Stimulated activated naive B cell treated with anti-CD40 and anti-IgM and Interleukin-4, amounts not matched to agents 10 μg/mL and 1 μg/mL and 100 μg/mL, for 72 hours (primary cell): ENCODE measurements around the gene ZBED4.

Source experiments
- ATAC-seq, 2 donors: fragments of 150-1000 bp; cut with Tn5 transposase; replicated peaks; 2 replicates each; pipeline ENCODE4 v1.10.0; 2021; ENCODE audit warnings: moderate library complexity in 1 of 2
- DNase-seq: peaks from one replicate; pipeline ENCODE4 v3.0.0; 2021
- H3K27ac Mint-ChIP-seq: one replicate; pipeline ENCODE4 v1.8.0; 2022; ENCODE audit warnings: mild to moderate bottlenecking, mixed read lengths
- H3K27me3 Mint-ChIP-seq, 2 donors: one replicate each; pipeline ENCODE4 v1.8.0; 2022; ENCODE audit warnings: mixed read lengths in 2 of 2
- H3K36me3 Mint-ChIP-seq, 2 donors: one replicate each; pipeline ENCODE4 v1.8.0; 2022; ENCODE audit warnings: mixed read lengths in 2 of 2, mild to moderate bottlenecking in 1 of 2
- H3K4me1 Mint-ChIP-seq, 2 donors: one replicate each; pipeline ENCODE4 v1.8.0; 2022; ENCODE audit warnings: mixed read lengths in 2 of 2, mild to moderate bottlenecking in 1 of 2
- H3K4me3 Mint-ChIP-seq, 2 donors: one replicate each; pipeline ENCODE4 v1.8.0; 2022; ENCODE audit warnings: mild to moderate bottlenecking in 2 of 2, mixed read lengths in 2 of 2, moderate library complexity in 1 of 2
- H3K9me3 Mint-ChIP-seq, 2 donors: one replicate each; pipeline ENCODE4 v1.8.0; 2022; ENCODE audit warnings: mixed read lengths in 2 of 2, mild to moderate bottlenecking in 1 of 2

The ZBED4 gene

GRCh38 chr22:49901457-49901856, 47.8 kb downstream of the ZBED4 start:
- no peaks in the 10 kb centered on the region for H3K27me3 Mint-ChIP-seq
- no peak overlapping the region for H3K27ac Mint-ChIP-seq
- H3K4me3 Mint-ChIP-seq = no peak overlapping the region
- DNase-seq = no peak
- ATAC-seq = no peak
- H3K9me3 Mint-ChIP-seq = peaks cover 3 to 7% of the 10 kb centered on the region in 2 donors
- peaks cover 0 to 2% of the 10 kb centered on the region in 2 donors for H3K4me1 Mint-ChIP-seq
- H3K36me3 Mint-ChIP-seq = peaks cover 32 to 61% of the 10 kb centered on the region in 2 donors

DNA sequence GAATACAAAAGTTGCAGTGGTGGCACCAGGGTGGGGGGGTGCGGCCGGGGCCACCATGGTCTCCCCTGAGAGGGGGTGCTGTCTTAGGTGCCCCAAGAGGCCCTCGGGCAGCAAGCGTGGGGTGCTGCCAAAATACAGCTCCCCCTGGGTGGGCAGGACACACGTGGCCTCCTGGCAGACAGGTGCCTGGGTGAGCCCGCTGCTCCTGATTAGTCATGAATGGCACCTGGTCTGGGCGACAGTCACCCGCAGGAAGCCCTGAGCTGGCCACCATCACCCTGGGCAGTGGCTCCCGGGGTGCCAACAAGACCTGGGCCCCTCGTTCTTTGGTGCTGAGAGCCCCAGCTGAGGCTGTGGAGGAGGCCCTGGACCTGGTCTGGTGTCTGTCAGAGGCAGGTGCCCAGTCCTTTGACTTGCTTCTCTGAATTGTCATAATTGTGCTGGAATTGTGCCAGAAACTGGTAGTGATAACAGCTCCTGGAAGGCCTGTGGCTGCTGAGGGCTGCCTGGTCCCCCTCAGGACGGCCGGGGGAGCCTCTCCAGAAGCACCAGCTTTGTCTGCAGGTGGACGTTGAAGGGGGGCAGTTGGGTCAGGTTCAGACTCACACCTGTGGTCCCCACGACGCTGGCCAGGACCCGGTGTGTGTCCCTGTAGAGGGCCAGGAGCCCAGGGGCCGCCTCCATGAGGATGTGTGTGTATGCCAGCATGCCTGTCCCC, 49.8 kb downstream of the ZBED4 start:
- peaks cover 4 to 10% of the 10 kb centered on the region in 2 donors for H3K4me1 Mint-ChIP-seq
- ATAC-seq (no peak), DNase-seq (no peak)
- H3K36me3 Mint-ChIP-seq = peaks cover 38 to 64% of the 10 kb centered on the region in 2 donors
- H3K9me3 Mint-ChIP-seq = peaks cover 3 to 7% of the 10 kb centered on the region in 2 donors
- no peak overlapping the region for H3K4me3 Mint-ChIP-seq
- H3K27me3 Mint-ChIP-seq = no peaks in the 10 kb centered on the region
- H3K27ac Mint-ChIP-seq = no peak overlapping the region

GRCh38 chr22:49904040-49904369, 50.4 kb downstream of the ZBED4 start:
- H3K27me3 Mint-ChIP-seq = no peaks in the 10 kb centered on the region
- no peak for DNase-seq
- H3K4me1 Mint-ChIP-seq = peaks cover 4 to 10% of the 10 kb centered on the region in 2 donors
- H3K27ac Mint-ChIP-seq = no peak overlapping the region
- ATAC-seq = no peak
- peaks cover 3 to 7% of the 10 kb centered on the region in 2 donors for H3K9me3 Mint-ChIP-seq
- peaks cover 40 to 60% of the 10 kb centered on the region in 2 donors for H3K36me3 Mint-ChIP-seq
- H3K4me3 Mint-ChIP-seq = no peak overlapping the region

GRCh38 chr22:49905465-49905864, 51.8 kb downstream of the ZBED4 start:
- DNase-seq (no peak), ATAC-seq (no peak)
- H3K27ac Mint-ChIP-seq = peak overlapping the region; percentile 59

GRCh38 chr22:49906071-49906798, 52.6 kb downstream of the ZBED4 start:
- no peak overlapping the region for H3K4me3 Mint-ChIP-seq
- peak overlapping the region; percentile 20 for H3K27ac Mint-ChIP-seq
- H3K36me3 Mint-ChIP-seq = peaks cover 35 to 48% of the 10 kb centered on the region in 2 donors
- ATAC-seq (no peak), DNase-seq (no peak)
- peaks cover 3% of the 10 kb centered on the region in 2 donors for H3K9me3 Mint-ChIP-seq
- no peaks in the 10 kb centered on the region for H3K27me3 Mint-ChIP-seq
- H3K4me1 Mint-ChIP-seq = peaks cover 4 to 10% of the 10 kb centered on the region in 2 donors

More at GRCh38 chr22:49905465-49905864, 51.8 kb downstream of the ZBED4 start:
- Mint-ChIP-seq H3K9me3 (peaks cover 3 to 7% of the 10 kb centered on the region in 2 donors), H3K4me1 (peaks cover 4 to 10% of the 10 kb centered on the region in 2 donors), H3K4me3 (no peak overlapping the region), H3K27me3 (no peaks in the 10 kb centered on the region), H3K36me3 (peaks cover 39 to 51% of the 10 kb centered on the region in 2 donors)

- Mint-ChIP-seq H3K4me1 (peaks cover 2 to 10% of the 10 kb centered on the region in 2 donors), H3K27ac (peak overlapping the region; percentile 68), H3K27me3 (no peaks in the 10 kb centered on the region), H3K4me3 (no peak overlapping the region), H3K36me3 (peaks cover 29 to 41% of the 10 kb centered on the region in 2 donors), H3K9me3 (no peaks in the 10 kb centered on the region)
- DNase-seq (no peak), ATAC-seq (no peak)
Measured at GRCh38 chr22:49906799-49907290, 53.2 kb downstream of the ZBED4 start.

DNA sequence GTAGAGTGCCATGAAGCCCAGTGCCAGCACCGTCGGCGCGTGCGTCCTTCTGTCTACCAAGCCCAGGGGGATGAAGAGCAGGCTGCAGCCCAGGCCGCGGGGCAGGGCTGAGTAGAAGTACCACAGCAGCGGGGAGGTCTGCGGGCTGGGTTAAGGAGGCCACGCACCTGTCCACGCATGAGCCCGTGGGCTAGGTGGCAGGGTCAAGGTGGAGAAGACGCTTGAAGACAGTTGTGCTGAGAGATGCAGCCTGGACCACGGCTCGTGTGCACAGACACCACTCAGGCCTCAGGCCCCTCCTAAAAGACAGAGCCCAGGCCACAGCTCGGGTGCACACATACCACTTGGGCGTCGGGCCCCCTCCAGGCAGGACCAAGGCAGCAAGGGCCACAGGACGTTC, 54.2 kb downstream of the ZBED4 start:
- H3K36me3 Mint-ChIP-seq = peaks cover 28 to 40% of the 10 kb centered on the region in 2 donors
- DNase-seq = no peak

GRCh38 chr22:49909476-49910205, 56.0 kb downstream of the ZBED4 start:
- Mint-ChIP-seq H3K4me1 (peaks cover 4 to 10% of the 10 kb centered on the region in 2 donors), H3K27me3 (no peaks in the 10 kb centered on the region), H3K27ac (peak overlapping the region; percentile 56), H3K36me3 (peaks cover 27 to 38% of the 10 kb centered on the region in 2 donors), H3K9me3 (no peaks in the 10 kb centered on the region), H3K4me3 (no peak overlapping the region)
- ATAC-seq = no peak
- no peak for DNase-seq

More for the DNA sequence above, 54.2 kb downstream of the ZBED4 start:
- no peaks in the 10 kb centered on the region for H3K9me3 Mint-ChIP-seq
- peaks cover 4 to 10% of the 10 kb centered on the region in 2 donors for H3K4me1 Mint-ChIP-seq
- H3K4me3 Mint-ChIP-seq = no peak overlapping the region
- ATAC-seq = no peak
- no peaks in the 10 kb centered on the region for H3K27me3 Mint-ChIP-seq
- H3K27ac Mint-ChIP-seq = no peak overlapping the region

- Mint-ChIP-seq H3K27me3 (no peaks in the 10 kb centered on the region), H3K4me1 (peaks cover 4 to 10% of the 10 kb centered on the region in 2 donors), H3K36me3 (peaks cover 27 to 31% of the 10 kb centered on the region in 2 donors), H3K9me3 (no peaks in the 10 kb centered on the region), H3K27ac (no peak overlapping the region), H3K4me3 (no peak overlapping the region)
- no peak for ATAC-seq
- no peak for DNase-seq
Measured at GRCh38 chr22:49910229-49911155, 56.8 kb downstream of the ZBED4 start.

GRCh38 chr22:49911881-49912625, 58.4 kb downstream of the ZBED4 start:
- ATAC-seq (no peak), DNase-seq (no peak)
- H3K27ac Mint-ChIP-seq = peak overlapping the region; percentile 87
- peaks cover 22 to 25% of the 10 kb centered on the region in 2 donors for H3K36me3 Mint-ChIP-seq
- H3K27me3 Mint-ChIP-seq = no peaks in the 10 kb centered on the region
- peaks cover 3 to 16% of the 10 kb centered on the region in 2 donors for H3K4me1 Mint-ChIP-seq
- H3K9me3 Mint-ChIP-seq = no peaks in the 10 kb centered on the region
- H3K4me3 Mint-ChIP-seq = no peak overlapping the region

- no peak overlapping the region for H3K4me3 Mint-ChIP-seq
- ATAC-seq = no peak
- peaks cover 2 to 12% of the 10 kb centered on the region in 2 donors for H3K4me1 Mint-ChIP-seq
- no peaks in the 10 kb centered on the region for H3K9me3 Mint-ChIP-seq
- no peak overlapping the region for H3K27ac Mint-ChIP-seq
- no peak for DNase-seq
- peaks cover 13 to 17% of the 10 kb centered on the region in 2 donors for H3K36me3 Mint-ChIP-seq
- H3K27me3 Mint-ChIP-seq = no peaks in the 10 kb centered on the region
Measured at GRCh38 chr22:49913026-49913425, 59.4 kb downstream of the ZBED4 start.

DNA sequence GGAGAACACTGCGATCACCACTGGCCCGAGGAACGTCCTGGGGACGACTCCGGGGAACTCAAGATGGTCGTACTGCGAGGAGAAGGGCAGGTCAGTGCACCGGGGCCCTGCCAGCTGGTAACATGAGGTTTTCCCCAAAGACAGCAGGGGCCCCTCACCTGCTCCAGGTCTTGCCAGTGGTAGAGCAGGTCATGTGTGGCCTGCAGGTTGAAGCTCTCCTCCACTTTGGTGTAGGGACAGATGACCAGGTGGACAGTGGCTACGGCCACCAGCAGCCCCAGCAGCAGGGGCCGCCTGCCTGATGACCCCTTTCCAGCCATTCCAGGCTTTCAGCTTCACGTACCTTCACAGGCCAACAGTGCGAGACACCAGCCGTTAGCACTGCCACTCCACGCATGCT, 59.8 kb downstream of the ZBED4 start:
- no peak for ATAC-seq
- H3K27ac Mint-ChIP-seq = no peak overlapping the region
- H3K9me3 Mint-ChIP-seq = no peaks in the 10 kb centered on the region
- no peak overlapping the region for H3K4me3 Mint-ChIP-seq
- peaks cover 2 to 12% of the 10 kb centered on the region in 2 donors for H3K4me1 Mint-ChIP-seq
- peaks cover 13 to 17% of the 10 kb centered on the region in 2 donors for H3K36me3 Mint-ChIP-seq
- DNase-seq = no peak
- no peaks in the 10 kb centered on the region for H3K27me3 Mint-ChIP-seq

DNA sequence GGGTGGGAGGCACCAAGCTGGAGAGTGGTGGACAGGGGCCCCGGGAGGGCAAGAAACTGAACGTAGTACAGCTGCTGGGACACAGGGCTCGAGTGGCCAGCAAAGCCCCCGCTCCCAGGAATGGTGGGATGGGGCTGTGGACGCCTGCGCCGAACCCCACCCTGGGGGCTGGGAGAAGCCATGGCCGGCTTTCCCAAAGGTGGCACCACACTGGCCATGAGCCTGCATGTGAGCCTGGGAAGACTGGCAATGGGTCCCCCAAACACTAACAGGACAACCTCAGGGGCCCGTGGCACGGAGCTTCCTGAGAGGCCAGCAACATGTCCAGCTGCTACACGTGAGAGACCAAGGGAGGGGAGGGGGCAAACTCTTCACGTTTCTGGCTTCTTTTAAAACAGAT, 60.6 kb downstream of the ZBED4 start:
- H3K27me3 Mint-ChIP-seq = no peaks in the 10 kb centered on the region
- no peak overlapping the region for H3K27ac Mint-ChIP-seq
- H3K9me3 Mint-ChIP-seq = no peaks in the 10 kb centered on the region
- ATAC-seq = no peak
- H3K4me1 Mint-ChIP-seq = peaks cover 2 to 16% of the 10 kb centered on the region in 2 donors
- DNase-seq = no peak
- peaks cover 13 to 15% of the 10 kb centered on the region in 2 donors for H3K36me3 Mint-ChIP-seq
- H3K4me3 Mint-ChIP-seq = no peak overlapping the region
